ENCODE data around the gene NKAIN1.

The NKAIN1 gene

DNA sequence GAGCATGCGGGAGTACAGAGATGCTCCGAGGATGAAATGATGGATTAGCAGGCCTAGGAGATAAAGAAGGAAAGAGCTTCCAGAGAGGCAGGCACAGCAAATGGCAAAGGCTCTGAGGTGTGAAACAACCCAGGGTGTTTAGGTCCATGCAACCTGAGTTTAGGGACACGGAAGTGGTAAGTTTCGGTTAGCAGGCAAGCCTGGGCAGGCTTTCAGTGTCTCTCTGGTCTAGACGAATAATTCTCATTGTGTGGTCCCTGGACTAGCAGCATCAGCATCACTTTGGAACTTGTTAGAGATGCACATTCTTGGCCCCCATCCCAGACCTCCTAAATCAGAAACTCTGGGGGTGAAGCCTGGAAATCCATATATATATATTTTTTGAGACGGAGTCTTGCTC, 18.6 kb downstream of the NKAIN1 start:
- Histone ChIP-seq H3K27ac (no peak overlapping the region), H3K36me3 (ENCODE audit: control insufficient read depth, insufficient read depth, low read length) (no peaks in the 10 kb centered on the region)

DNA sequence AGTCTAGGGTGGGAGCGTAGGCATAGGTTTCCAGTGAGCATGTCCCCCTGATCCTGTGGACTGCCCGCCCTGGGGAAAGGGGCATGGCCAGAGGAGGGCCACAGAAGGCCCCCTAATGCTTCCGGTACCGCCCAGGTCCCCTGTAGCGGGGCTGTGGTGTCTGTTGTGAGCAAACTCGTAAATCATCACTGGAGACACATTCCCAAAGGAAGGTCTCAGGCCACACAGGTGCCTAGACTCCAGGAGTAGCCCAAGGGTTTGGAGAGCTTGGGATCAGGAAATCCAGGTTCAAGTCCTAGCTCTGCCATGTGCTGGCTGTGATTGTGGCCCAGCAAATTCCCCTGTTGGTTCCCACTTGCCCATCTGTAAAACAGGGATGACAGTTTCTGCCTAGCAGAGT, 20.2 kb downstream of the NKAIN1 start:
- H3K4me1 ChIP-seq = no peaks in the 10 kb centered on the region
- H3K36me3 ChIP-seq (ENCODE audit: control insufficient read depth, insufficient read depth, low read length) = no peaks in the 10 kb centered on the region
- H3K9ac ChIP-seq = no peak overlapping the region
- no peaks in the 10 kb centered on the region for H3K79me2 ChIP-seq
- no peak overlapping the region for H2AFZ ChIP-seq
- H3K27me3 ChIP-seq (ENCODE audit: control insufficient read depth, insufficient read depth, low read length) = no peaks in the 10 kb centered on the region
- no peak overlapping the region for H3K4me2 ChIP-seq (ENCODE audit: low read length)
- TF ChIP-seq CTCF (IDR thresholded peaks at IDR 0.05) = no peak
- no peak overlapping the region for H3K4me3 ChIP-seq (ENCODE audit: low read depth, low read length)
- H3K27ac ChIP-seq = no peak overlapping the region
- H3K9me3 ChIP-seq (ENCODE audit: control insufficient read depth, low read length) = no peaks in the 10 kb centered on the region

More for the DNA sequence above, 18.6 kb downstream of the NKAIN1 start:
- H3K4me3 ChIP-seq (ENCODE audit: low read depth, low read length) = no peak overlapping the region
- H3K9me3 ChIP-seq (ENCODE audit: control insufficient read depth, low read length) = no peaks in the 10 kb centered on the region
- no peaks in the 10 kb centered on the region for H3K27me3 ChIP-seq (ENCODE audit: control insufficient read depth, insufficient read depth, low read length)
- H2AFZ ChIP-seq = no peak overlapping the region
- no peak overlapping the region for H3K4me2 ChIP-seq (ENCODE audit: low read length)
- no peak overlapping the region for H3K9ac ChIP-seq
- no peaks in the 10 kb centered on the region for H3K4me1 ChIP-seq
- TF ChIP-seq CTCF (IDR thresholded peaks at IDR 0.05) = no peak
- no peaks in the 10 kb centered on the region for H3K79me2 ChIP-seq

GRCh38 chr1:31218705-31219104, 21.0 kb downstream of the NKAIN1 start:
- Histone ChIP-seq H3K9ac (no peak overlapping the region), H3K4me3 (ENCODE audit: low read depth, low read length) (no peak overlapping the region), H3K27ac (no peak overlapping the region), H3K79me2 (no peaks in the 10 kb centered on the region), H3K9me3 (ENCODE audit: control insufficient read depth, low read length) (no peaks in the 10 kb centered on the region), H2AFZ (no peak overlapping the region), H3K4me2 (ENCODE audit: low read length) (no peak overlapping the region), H3K36me3 (ENCODE audit: control insufficient read depth, insufficient read depth, low read length) (no peaks in the 10 kb centered on the region), H3K27me3 (ENCODE audit: control insufficient read depth, insufficient read depth, low read length) (no peaks in the 10 kb centered on the region), H3K4me1 (no peaks in the 10 kb centered on the region)
- TF ChIP-seq CTCF (IDR thresholded peaks at IDR 0.05) = no peak

DNA sequence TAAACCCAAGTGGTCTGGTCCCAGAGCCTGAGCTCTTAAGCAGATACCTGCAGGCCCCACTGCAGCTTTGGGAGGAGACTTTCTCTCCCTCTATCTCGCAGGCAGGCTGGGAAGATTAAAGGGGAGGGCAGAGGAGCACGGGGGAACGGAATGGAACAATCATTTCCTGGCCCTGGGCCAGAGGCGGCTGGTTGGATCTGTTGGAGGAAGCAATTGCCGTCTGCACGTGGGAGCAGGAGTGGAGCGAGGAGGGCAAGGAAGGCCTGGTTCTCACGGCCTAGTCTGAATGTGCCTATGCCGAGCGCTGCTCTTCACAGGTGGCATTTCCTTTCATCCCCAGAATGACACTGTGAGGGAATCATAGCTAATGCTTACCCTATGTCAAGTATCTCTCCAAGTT, 23.7 kb downstream of the NKAIN1 start:
- Histone ChIP-seq H3K36me3 (ENCODE audit: control insufficient read depth, insufficient read depth, low read length) (no peaks in the 10 kb centered on the region), H3K27me3 (ENCODE audit: control insufficient read depth, insufficient read depth, low read length) (no peaks in the 10 kb centered on the region), H3K9me3 (ENCODE audit: control insufficient read depth, low read length) (no peaks in the 10 kb centered on the region), H3K4me1 (no peaks in the 10 kb centered on the region), H3K27ac (no peak overlapping the region), H2AFZ (peak overlapping the region; percentile 34), H3K79me2 (no peaks in the 10 kb centered on the region), H3K4me3 (ENCODE audit: low read depth, low read length) (no peak overlapping the region), H3K4me2 (ENCODE audit: low read length) (no peak overlapping the region), H3K9ac (no peak overlapping the region)
- no peak for TF ChIP-seq CTCF (IDR thresholded peaks at IDR 0.05)

DNA sequence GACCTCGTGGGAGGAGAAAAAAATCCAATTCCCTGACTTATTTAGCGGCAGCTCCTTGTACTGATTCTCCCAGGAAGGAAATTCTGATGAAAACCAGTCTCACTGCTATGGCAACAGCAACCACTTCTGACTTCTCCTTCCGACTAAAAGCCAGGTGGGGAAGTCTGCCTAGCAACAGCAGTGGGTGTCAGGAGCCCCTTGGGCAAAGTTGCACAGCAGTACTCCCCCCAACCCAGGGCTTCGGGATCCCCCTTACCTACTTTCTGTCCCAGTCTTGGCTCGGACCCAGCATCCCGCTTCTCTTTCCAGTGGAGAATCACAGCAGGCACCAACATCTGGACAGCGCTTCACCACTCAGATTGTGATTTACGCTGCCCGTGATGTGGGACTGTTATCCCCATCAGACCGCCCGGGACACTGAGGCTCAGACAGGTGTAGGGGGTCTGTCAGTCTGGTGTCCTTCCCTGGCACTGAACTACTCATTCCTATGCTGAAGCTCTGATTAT, 24.6 kb downstream of the NKAIN1 start:
- Histone ChIP-seq H3K79me2 (no peaks in the 10 kb centered on the region), H3K27me3 (ENCODE audit: control insufficient read depth, insufficient read depth, low read length) (no peaks in the 10 kb centered on the region), H3K4me2 (ENCODE audit: low read length) (no peak overlapping the region), H2AFZ (no peak overlapping the region), H3K9me3 (ENCODE audit: control insufficient read depth, low read length) (no peaks in the 10 kb centered on the region), H3K4me3 (ENCODE audit: low read depth, low read length) (no peak overlapping the region), H3K9ac (no peak overlapping the region), H3K27ac (no peak overlapping the region), H3K36me3 (ENCODE audit: control insufficient read depth, insufficient read depth, low read length) (no peaks in the 10 kb centered on the region), H3K4me1 (no peaks in the 10 kb centered on the region)
- no peak for TF ChIP-seq CTCF (IDR thresholded peaks at IDR 0.05)

Data from parathyroid adenoma (tissue), 2 donors.